BJ (cell line): Measurements from ENCODE around the gene ISG15. TPM values are rescaled to one million over a fixed set of nuclear protein-coding genes. Genes with fewer than 3 reads are reported as not detected.

Experiments used
- CTCF ChIA-PET: fragments of 350-600 bp; formaldehyde crosslinking; extraction: SDS; loops from one replicate; lab custom pipeline; 2021; ENCODE audit warnings: antibody characterized with exemption, inconsistent platforms; lab: Yijun Ruan, JAX
- POLR2A ChIA-PET: fragments of 300-600 bp; sonication (Branson Sonifier 250); formaldehyde crosslinking; extraction: SDS; loops from one replicate; lab custom pipeline; 2021; ENCODE audit warnings: antibody characterized with exemption; lab: Charles Lee
- DNase-seq: peaks from one replicate; pipeline ENCODE4 v3.0.0-alpha.2; 2011; ENCODE audit warnings: low read depth
- H3K27me3 ChIP-seq: 2 replicates; pipeline ENCODE4 v1.6.0; 2011; ENCODE audit warnings: low read length; ENCODE audit not compliant: control insufficient read depth, insufficient read depth
- H3K36me3 ChIP-seq: 2 replicates; pipeline ENCODE4 v1.5.1; 2011; ENCODE audit warnings: low read length; ENCODE audit not compliant: control insufficient read depth, insufficient read depth
- H3K4me3 ChIP-seq: 2 replicates; pipeline ENCODE4 v1.5.1; 2011; ENCODE audit warnings: low read depth, mild to moderate bottlenecking, control low read depth, low read length
- CTCF ChIP-seq: IDR thresholded peaks from 2 replicates; pipeline ENCODE4 v1.5.1; 2011; ENCODE audit warnings: low read depth, mild to moderate bottlenecking, control low read depth, inconsistent platforms, low read length, moderate library complexity; ENCODE audit not compliant: insufficient read depth
- polyA plus RNA-seq: library from polyadenylated mRNA; depleted of rRNA; stranded (reverse); fragments of >200 nt; gene quantifications from 2 replicates; pipeline ENCODE4 v1.2.3, GENCODE V29; 2011

ISG15 gene
- polyA plus RNA-seq, 1 experiment = 86.8 TPM

GRCh38 chr1:973459-974292 is 39.6 kb upstream of the ISG15 start:
- CTCF ChIA-PET = interaction anchor here (0.8 to 3.2 kb wide), 2 partner anchors 70 to 90 kb away, joined by 4 to 14 read pairs; no protein-coding TSS in a partner anchor

GRCh38 chr1:974293-974640 is 39.0 kb upstream of the ISG15 start:
- ChIA-PET CTCF (interaction anchor here (0.6 to 3.2 kb wide), 3 partner anchors 37 to 89 kb away, joined by 3 to 14 read pairs (median 4); no protein-coding TSS in a partner anchor), POLR2A (no interaction called here)
- TF ChIP-seq CTCF = no peak
- Histone ChIP-seq H3K27me3 (no peaks in the 10 kb centered on the region), H3K36me3 (no peaks in the 10 kb centered on the region), H3K4me3 (no peak overlapping the region)
- no peak for DNase-seq

More at GRCh38 chr1:973459-974292, 39.6 kb upstream of the ISG15 start:
- Histone ChIP-seq H3K4me3 (no peak overlapping the region), H3K36me3 (no peaks in the 10 kb centered on the region), H3K27me3 (no peaks in the 10 kb centered on the region)
- POLR2A ChIA-PET = no interaction called here
- DNase-seq = no peak
- TF ChIP-seq CTCF = no peak

DNA sequence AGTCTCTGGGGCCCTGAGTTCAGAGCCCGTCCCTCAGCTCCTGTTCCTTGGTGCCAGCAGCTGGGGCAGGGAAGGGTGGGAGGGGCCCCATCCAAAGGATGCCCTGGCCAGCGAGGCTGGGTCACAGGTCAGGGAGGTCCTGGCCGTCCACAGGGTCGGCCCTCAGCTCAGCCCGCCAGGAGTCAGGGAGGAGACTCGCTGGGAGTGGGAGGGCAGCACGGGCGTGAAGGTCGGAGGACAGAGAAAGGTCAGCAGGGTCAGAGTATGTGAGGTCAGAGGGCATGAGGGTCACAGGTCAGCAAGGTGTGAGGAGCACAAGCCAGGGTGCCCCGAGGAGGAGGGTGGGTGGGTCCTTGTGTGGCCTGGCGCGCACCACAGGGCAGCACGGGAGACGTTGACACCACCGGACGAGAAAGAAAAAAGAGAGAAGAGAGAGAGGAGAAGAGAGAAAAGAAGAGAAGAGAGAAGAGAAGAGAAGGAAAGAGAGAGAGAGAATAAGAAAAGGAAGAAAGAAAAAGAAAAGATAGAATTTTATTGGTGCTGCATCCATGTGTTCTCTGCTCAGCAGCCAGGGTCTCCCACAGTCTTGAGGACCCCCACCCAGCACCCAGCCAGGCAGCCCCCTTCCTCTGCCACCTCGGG is 38.5 kb upstream of the ISG15 start:
- no peak overlapping the region for H3K4me3 ChIP-seq
- ChIA-PET CTCF (interaction anchor here (0.6 to 3.2 kb wide), 6 partner anchors 9 to 105 kb away, joined by 3 to 14 read pairs (median 6); partner anchors contain the start of gene PLEKHN1), POLR2A (no interaction called here)
- no peaks in the 10 kb centered on the region for H3K27me3 ChIP-seq
- H3K36me3 ChIP-seq = no peaks in the 10 kb centered on the region
- no peak for TF ChIP-seq CTCF
- no peak for DNase-seq

- Histone ChIP-seq H3K4me3 (no peak overlapping the region), H3K36me3 (no peaks in the 10 kb centered on the region), H3K27me3 (no peaks in the 10 kb centered on the region)
- TF ChIP-seq CTCF = no peak
- ChIA-PET CTCF (interaction anchor here (0.5 to 3.2 kb wide), 15 partner anchors 9 to 332 kb away, joined by 3 to 14 read pairs (median 4); partner anchors contain the start of genes HES4 and PLEKHN1), POLR2A (no interaction called here)
- DNase-seq = no peak
Measured at GRCh38 chr1:975365-975764, 37.9 kb upstream of the ISG15 start.
